Endothelial cell of hepatic sinusoid (primary cell): ENCODE data around the gene PGAP6.
"Not testable (repeated sequence)": the region's sequence is repeated elsewhere in the genome, so short reads cannot be mapped to it uniquely, and the experiment has no call there.

Experiments
- in situ Hi-C: cut with HindIII; loops from 2 replicates; pipeline ENCODE4 v1.10.0; 2017; ENCODE audit warnings: low sequenced_read_pairs

PGAP6 gene

GRCh38 chr16:404971-405486, 23.3 kb upstream of the PGAP6 start:
- in situ Hi-C loops = no loop called here

DNA sequence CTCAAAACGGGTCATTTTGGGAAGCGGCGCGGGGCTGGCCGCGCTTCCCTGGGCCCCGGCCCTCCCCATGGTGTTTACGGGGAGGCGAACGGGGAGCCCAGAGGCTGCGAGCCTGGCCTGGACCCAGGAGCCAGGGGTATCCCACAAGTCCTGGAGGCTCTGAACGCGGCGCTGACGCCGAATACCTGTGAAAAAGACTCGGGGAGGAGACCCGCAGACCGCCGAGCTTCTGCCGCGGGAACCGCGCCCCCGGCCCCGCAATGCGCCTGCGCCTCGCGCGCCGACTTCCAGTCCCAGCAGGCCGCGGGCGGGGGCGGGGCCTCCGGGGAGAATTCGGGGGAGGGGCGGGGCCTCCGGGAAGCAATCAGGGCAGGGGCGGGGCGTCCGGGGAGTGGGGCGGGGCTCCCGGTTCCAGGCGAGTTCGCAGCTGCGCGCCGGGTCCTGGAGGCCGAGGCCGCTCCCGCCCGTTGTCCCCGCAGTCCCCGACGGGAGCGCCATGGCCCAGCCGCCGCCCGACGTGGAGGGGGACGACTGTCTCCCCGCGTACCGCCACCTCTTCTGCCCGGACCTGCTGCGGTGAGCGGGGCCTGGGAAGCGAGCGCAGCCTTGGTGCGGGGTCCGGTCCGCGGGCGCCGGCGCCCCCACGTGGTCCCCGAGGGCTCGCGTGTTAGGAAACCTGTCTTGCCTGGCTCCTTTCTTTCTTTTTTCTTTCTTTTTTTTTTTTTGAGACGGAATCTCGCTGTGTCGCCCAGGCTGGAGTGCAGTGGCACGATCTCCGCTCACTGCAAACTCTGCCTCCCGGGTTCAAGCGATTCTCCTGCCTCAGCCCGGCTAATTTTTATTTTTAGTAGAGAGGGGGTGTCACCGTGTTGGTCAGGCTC, 19.9 kb upstream of the PGAP6 start, which contains the start of gene DECR2:
Gene DECR2 (plus strand): TSS at position 418 of the 881 bp plus-strand sequence. CDS start 79 bp downstream, at position 497.
- in situ Hi-C loops = no loop called here

DNA sequence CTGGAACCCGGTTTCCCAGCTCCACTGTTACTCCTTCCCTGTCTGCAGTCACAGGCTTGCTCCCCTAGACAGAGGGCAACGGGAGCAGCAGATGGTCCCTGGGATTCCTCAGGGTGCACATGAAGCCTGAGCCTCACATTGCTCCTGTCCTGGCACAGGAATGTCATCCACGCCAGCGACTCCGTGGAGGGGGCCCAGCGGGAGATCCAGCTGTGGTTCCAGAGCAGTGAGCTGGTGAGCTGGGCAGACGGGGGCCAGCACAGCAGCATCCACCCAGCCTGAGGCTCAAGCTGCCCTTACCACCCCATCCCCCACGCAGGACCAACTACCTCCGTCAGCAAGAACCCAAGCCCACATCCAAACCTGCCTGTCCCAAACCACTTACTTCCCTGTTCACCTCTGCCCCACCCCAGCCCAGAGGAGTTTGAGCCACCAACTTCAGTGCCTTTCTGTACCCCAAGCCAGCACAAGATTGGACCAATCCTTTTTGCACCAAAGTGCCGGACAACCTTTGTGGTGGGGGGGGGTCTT, 18.3 kb upstream of the PGAP6 start:
- in situ Hi-C loops = no loop called here

GRCh38 chr16:399340-400019, 17.7 kb upstream of the PGAP6 start:
- in situ Hi-C loops = no loop called here

DNA sequence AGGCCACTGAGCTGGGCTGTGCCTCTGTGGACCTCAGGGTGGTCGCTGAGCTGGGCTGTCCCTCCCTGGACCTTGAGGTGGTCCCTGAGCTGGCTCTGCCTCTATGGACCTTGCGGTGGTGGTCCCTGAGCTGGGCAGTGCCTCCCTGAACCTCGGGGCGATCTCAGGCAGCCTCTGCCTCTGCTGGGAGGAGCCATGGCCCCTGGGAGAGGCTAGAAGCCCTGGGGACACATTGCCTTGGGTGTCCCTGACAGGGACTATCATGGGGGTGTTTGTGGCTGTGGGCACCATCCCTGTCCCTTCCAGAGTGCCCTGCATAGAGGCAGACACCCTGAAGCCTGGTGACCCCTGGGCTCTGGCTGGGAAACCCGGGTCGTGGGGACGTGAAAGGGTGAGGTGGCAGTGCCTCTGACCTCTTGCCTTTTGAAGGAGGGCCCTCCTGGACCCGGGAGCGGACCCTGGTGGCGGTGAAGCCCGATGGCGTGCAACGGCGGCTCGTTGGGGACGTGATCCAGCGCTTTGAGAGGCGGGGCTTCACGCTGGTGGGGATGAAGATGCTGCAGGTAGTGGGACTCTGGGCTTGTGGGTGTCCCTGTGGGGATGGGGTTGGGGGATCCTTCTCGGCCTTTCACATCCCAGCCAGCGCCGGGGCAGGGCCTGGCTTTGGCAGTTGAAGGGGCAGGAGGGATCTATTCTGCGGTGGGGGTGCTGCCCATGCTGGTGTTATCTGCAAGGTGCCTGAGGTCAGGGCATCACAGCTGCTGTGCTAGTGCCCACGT, 17.0 kb upstream of the PGAP6 start:
- in situ Hi-C loops = no loop called here

GRCh38 chr16:397736-398332, 16.1 kb upstream of the PGAP6 start:
- in situ Hi-C loops = no loop called here

DNA sequence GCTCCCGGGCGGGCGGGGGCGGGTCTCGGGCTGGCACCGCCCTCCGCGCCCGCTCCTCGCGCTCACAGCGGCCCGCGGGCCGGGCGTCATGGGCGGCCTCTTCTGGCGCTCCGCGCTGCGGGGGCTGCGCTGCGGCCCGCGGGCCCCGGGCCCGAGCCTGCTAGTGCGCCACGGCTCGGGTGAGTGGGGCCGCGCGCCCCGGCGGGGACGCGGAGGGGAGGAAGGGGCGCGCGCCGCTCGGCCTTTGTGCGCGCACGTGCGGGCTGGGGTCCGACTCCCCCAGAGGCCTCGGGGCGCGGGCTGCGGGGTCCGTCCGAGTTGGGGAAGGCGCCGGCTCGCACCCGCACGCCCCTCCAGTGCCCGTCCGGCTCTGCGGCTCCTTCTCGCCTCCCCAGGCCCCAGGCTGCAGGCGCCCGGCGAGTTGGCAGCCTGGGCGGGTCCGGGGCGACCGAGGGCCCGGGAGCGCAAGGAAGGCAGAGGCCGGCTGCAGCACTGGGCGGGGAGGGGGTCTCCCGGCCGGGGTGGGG, 15.4 kb upstream of the PGAP6 start, which contains the start of gene NME4:
Gene NME4 (plus strand): TSS at position 65 of the 527 bp plus-strand sequence. CDS start 24 bp downstream, at position 89.
- in situ Hi-C loops = no loop called here

GRCh38 chr16:396605-397004, 14.8 kb upstream of the PGAP6 start:
- in situ Hi-C loops = no loop called here

GRCh38 chr16:396199-396598, 14.4 kb upstream of the PGAP6 start:
- in situ Hi-C loops = no loop called here

GRCh38 chr16:392450-393030, 10.8 kb upstream of the PGAP6 start:
- in situ Hi-C loops = no loop called here

DNA sequence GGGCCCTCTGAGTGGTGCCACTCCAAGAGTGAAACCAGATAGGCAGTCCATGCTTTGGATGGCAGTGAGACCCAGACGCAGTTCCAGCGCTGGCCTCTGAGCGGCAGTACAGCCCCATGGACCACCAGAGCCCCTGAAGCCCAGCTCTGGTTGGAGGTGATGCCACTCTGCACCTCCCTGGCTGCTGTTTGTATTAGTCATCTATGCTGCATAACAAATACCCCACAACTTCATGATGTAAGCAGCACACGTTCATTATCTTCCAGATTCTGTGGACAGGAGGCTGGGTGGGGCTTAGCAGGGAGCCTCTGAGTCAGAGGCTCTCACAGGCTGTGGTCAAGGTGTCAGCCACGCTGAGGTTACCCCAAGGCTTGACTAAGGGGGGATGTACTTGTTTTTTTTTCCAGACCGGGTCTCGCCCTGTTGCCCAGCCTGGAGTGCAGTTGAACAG, 10.1 kb upstream of the PGAP6 start:
- in situ Hi-C loops = no loop called here

- in situ Hi-C loops = no loop called here
These were observed 7.6 kb upstream of the PGAP6 start for GRCh38 chr16:389352-389751.

DNA sequence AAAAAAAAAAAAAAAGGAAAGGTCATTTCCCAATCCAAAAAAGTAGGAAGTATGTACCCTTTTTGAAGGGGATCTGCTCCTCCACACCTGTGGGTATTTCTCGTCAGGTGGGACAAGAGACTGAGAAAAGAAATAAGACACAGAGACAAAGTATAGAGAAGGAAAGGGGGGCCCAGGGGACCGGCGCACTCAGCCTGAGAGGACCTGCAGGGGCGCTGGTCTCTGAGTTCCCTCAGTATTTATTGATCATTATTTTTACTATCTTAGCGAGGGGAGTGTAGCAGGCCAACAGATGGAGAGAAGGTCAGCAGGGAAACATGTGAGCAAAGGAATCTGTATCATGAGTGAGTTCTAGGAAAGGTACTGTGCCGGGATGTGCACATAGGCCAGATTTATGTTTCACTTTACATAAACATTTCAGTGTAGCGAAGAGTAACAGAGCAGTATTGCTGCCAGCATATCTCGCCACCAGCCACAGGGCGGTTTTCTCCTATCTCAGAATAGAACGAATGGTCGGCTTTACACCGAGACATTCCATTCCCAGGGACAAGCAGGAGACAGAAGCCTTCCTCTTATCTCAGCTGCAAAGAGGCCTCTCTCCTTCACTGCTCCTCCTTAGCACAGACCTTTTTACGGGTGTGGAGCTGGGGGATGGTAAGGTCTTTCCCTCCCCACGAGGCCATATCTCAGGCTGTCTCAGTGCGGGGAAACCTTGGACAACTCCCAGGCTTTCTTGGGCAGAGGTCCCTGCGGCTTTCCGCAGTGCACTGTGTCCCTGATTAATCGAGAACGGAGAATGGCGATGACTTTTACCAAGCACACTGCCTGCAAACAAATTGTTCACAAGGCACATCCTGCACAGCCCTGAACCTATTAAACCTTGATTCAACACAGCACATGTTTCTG, 6.2 kb upstream of the PGAP6 start:
- in situ Hi-C loops = not testable (repeated sequence)

DNA sequence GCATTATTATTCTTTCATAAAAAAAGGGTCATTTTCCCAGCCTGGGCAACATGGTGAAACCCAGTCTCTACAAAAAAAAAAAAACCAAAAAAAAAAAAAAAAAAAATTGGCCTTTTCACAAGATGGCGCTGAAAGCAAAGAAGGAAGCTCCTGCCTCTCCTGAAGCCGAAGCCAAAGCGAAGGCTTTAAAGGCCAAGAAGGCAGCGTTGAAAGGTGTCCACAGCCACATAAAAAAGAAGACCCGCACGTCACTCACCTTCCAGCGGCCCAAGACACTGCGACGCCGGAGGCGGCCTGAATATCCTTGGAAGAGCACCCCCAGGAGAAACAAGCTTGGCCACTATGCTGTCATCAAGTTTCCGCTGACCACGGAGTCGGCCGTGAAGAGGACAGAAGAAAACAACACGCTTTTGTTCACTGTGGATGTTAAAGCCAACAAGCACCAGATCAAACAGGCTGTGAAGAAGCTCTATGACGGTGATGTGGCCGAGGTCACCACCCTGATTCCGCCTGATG, 4.9 kb upstream of the PGAP6 start:
- in situ Hi-C loops = no loop called here

- in situ Hi-C loops = no loop called here
These were observed 1.7 kb upstream of the PGAP6 start for GRCh38 chr16:383326-384051.

GRCh38 chr16:381012-381788, 578 bp downstream of the PGAP6 start:
- in situ Hi-C loops = no loop called here

- in situ Hi-C loops = no loop called here
These were observed 1.1 kb downstream of the PGAP6 start for GRCh38 chr16:380762-381011.
